ENCODE data around the gene ARHGEF40. TPM values are rescaled to one million over a fixed set of nuclear protein-coding genes. Genes with fewer than 3 reads are reported as not detected.

The ARHGEF40 gene
- polyA plus RNA-seq, 4 donors: 2.2 to 26.1 (median 7.2) TPM

- H3K4me1 ChIP-seq (ENCODE audit: control insufficient read depth in 3 of 3, insufficient read depth in 2 of 3, low read depth in 1 of 3, low read length in 2 of 3): no peaks in the 10 kb centered on the region
- H3K4me3 ChIP-seq (ENCODE audit: low read depth in 1 of 3, low read length in 3 of 3): no peak overlapping the region
- DNase-seq (no peak), FAIRE-seq (no peak)
- no peaks in the 10 kb centered on the region for H3K9me3 ChIP-seq (ENCODE audit: control insufficient read depth in 2 of 2, insufficient read depth in 1 of 2, low read depth in 1 of 2, low read length in 1 of 2)
- no peaks in the 10 kb centered on the region for H3K27me3 ChIP-seq (ENCODE audit: control insufficient read depth in 3 of 3, insufficient read depth in 3 of 3, low read length in 3 of 3)
- 67 to 95% (median 72%) methylated on average over 2 of the region's 2 CpGs for WGBS, 3 donors
- peaks cover 0 to 88% (median 9%) of the 10 kb centered on the region in 3 donors for H3K36me3 ChIP-seq (ENCODE audit: control insufficient read depth in 3 of 3, insufficient read depth in 2 of 3, low read depth in 1 of 3, low read length in 3 of 3)
- H3K27ac ChIP-seq (ENCODE audit: low read depth in 1 of 3, low read length in 2 of 3): no peak overlapping the region
Observed at GRCh38 chr14:21077672-21078071, 7.6 kb downstream of the ARHGEF40 start.

GRCh38 chr14:21078287-21078686, 8.2 kb downstream of the ARHGEF40 start:
- Histone ChIP-seq H3K9me3 (ENCODE audit: control insufficient read depth in 2 of 2, insufficient read depth in 1 of 2, low read depth in 1 of 2, low read length in 1 of 2) (no peaks in the 10 kb centered on the region), H3K36me3 (ENCODE audit: control insufficient read depth in 3 of 3, insufficient read depth in 2 of 3, low read depth in 1 of 3, low read length in 3 of 3) (peaks cover 0 to 89% (median 9%) of the 10 kb centered on the region in 3 donors), H3K4me3 (ENCODE audit: low read depth in 1 of 3, low read length in 3 of 3) (no peak overlapping the region), H3K27ac (ENCODE audit: low read depth in 1 of 3, low read length in 2 of 3) (no peak overlapping the region), H3K27me3 (ENCODE audit: control insufficient read depth in 3 of 3, insufficient read depth in 3 of 3, low read length in 3 of 3) (no peaks in the 10 kb centered on the region), H3K4me1 (ENCODE audit: control insufficient read depth in 3 of 3, insufficient read depth in 2 of 3, low read depth in 1 of 3, low read length in 2 of 3) (no peaks in the 10 kb centered on the region)
- DNase-seq (no peak), FAIRE-seq (no peak)
- 91 to 92% (median 91%) methylated on average over 5 of the region's 5 CpGs for WGBS, 3 donors

DNA sequence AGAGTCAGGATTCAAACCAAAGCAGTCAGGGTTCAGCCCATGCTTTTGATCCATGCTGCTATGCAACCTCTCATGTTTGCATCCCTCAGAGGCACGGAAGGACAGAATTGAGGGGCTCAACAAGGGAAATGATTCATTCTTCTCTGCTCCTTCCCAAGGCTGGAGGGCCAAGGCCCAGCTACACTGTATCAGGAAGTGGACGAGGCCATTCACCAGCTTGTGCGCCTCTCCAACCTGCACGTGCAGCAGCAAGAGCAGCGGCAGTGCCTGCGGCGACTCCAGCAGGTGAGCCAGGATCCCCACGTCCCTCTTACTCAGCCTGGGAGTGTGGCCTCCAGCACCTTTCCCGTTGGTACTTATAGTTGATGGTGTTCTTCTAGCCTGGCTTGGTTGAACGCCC, 8.6 kb downstream of the ARHGEF40 start:
- FAIRE-seq (no peak), DNase-seq (no peak)
- WGBS, 3 donors: 82 to 89% (median 88%) methylated on average over 10 of the region's 10 CpGs
- Histone ChIP-seq H3K36me3 (ENCODE audit: control insufficient read depth in 3 of 3, insufficient read depth in 2 of 3, low read depth in 1 of 3, low read length in 3 of 3) (peaks cover 0 to 92% (median 11%) of the 10 kb centered on the region in 3 donors), H3K27ac (ENCODE audit: low read depth in 1 of 3, low read length in 2 of 3) (no peak overlapping the region), H3K9me3 (ENCODE audit: control insufficient read depth in 2 of 2, insufficient read depth in 1 of 2, low read depth in 1 of 2, low read length in 1 of 2) (no peaks in the 10 kb centered on the region), H3K27me3 (ENCODE audit: control insufficient read depth in 3 of 3, insufficient read depth in 3 of 3, low read length in 3 of 3) (no peaks in the 10 kb centered on the region), H3K4me1 (ENCODE audit: control insufficient read depth in 3 of 3, insufficient read depth in 2 of 3, low read depth in 1 of 3, low read length in 2 of 3) (no peaks in the 10 kb centered on the region), H3K4me3 (ENCODE audit: low read depth in 1 of 3, low read length in 3 of 3) (no peak overlapping the region)

GRCh38 chr14:21081521-21082142, 11.5 kb downstream of the ARHGEF40 start:
- peaks cover 0 to 16% (median 3%) of the 10 kb centered on the region in 3 donors for H3K4me1 ChIP-seq (ENCODE audit: control insufficient read depth in 3 of 3, insufficient read depth in 2 of 3, low read depth in 1 of 3, low read length in 2 of 3)
- H3K9me3 ChIP-seq (ENCODE audit: control insufficient read depth in 2 of 2, insufficient read depth in 1 of 2, low read depth in 1 of 2, low read length in 1 of 2): no peaks in the 10 kb centered on the region
- no peak for DNase-seq
- WGBS, 3 donors: 87 to 92% (median 89%) methylated on average over 16 to 30 of the region's 30 CpGs
- no peak overlapping the region for H3K4me3 ChIP-seq (ENCODE audit: low read depth in 1 of 3, low read length in 3 of 3)
- peaks cover 0 to 82% (median 10%) of the 10 kb centered on the region in 3 donors for H3K36me3 ChIP-seq (ENCODE audit: control insufficient read depth in 3 of 3, insufficient read depth in 2 of 3, low read depth in 1 of 3, low read length in 3 of 3)
- H3K27me3 ChIP-seq (ENCODE audit: control insufficient read depth in 3 of 3, insufficient read depth in 3 of 3, low read length in 3 of 3): no peaks in the 10 kb centered on the region
- no peak overlapping the region for H3K27ac ChIP-seq (ENCODE audit: low read depth in 1 of 3, low read length in 2 of 3)
- no peak for FAIRE-seq

DNA sequence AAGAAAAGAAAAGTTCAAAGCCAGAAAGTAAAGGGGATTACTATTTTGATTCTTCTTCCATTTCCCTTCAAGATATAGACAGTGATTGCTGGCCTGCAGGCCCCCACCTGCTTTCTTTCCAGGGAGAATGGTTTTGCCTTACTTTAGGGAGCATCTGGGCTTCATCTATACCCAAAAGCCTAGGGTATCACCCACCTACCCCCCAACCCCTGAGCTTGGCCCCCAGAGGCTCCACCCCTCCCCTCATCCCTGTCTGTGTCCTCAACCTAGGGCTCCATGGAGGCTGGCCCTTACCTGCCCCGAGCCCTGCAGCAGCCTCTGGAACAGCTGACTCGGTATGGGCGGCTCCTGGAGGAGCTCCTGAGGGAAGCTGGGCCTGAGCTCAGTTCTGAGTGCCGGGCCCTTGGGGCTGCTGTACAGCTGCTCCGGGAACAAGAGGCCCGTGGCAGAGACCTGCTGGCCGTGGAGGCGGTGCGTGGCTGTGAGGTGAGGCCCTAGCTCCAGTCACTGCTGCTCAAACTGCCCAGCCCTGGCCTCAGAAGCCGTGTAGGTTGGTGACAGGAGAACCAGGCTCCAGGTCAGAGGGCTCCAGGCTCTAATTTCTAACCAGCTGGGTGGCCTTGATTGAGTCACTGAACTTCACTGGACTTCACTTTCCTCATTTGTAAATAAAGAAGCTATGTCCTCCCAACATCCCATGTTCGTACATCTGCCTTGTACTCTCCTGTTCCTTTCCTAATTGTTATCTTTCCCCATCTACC, 13.6 kb downstream of the ARHGEF40 start:
- H3K4me1 ChIP-seq (ENCODE audit: control insufficient read depth in 3 of 3, insufficient read depth in 2 of 3, low read depth in 1 of 3, low read length in 2 of 3): peaks cover 0 to 16% (median 3%) of the 10 kb centered on the region in 3 donors
- no peaks in the 10 kb centered on the region for H3K27me3 ChIP-seq (ENCODE audit: control insufficient read depth in 3 of 3, insufficient read depth in 3 of 3, low read length in 3 of 3)
- WGBS, 3 donors: 85 to 89% (median 85%) methylated on average over 11 of the region's 11 CpGs
- H3K36me3 ChIP-seq (ENCODE audit: control insufficient read depth in 3 of 3, insufficient read depth in 2 of 3, low read depth in 1 of 3, low read length in 3 of 3): peaks cover 0 to 83% (median 10%) of the 10 kb centered on the region in 3 donors
- H3K9me3 ChIP-seq (ENCODE audit: control insufficient read depth in 2 of 2, insufficient read depth in 1 of 2, low read depth in 1 of 2, low read length in 1 of 2): no peaks in the 10 kb centered on the region
- no peak overlapping the region for H3K4me3 ChIP-seq (ENCODE audit: low read depth in 1 of 3, low read length in 3 of 3)
- H3K27ac ChIP-seq (ENCODE audit: low read depth in 1 of 3, low read length in 2 of 3): no peak overlapping the region
- no peak for FAIRE-seq
- DNase-seq: no peak

GRCh38 chr14:21084396-21084795, 14.3 kb downstream of the ARHGEF40 start:
- Histone ChIP-seq H3K27me3 (ENCODE audit: control insufficient read depth in 3 of 3, insufficient read depth in 3 of 3, low read length in 3 of 3) (no peaks in the 10 kb centered on the region), H3K27ac (ENCODE audit: low read depth in 1 of 3, low read length in 2 of 3) (no peak overlapping the region), H3K36me3 (ENCODE audit: control insufficient read depth in 3 of 3, insufficient read depth in 2 of 3, low read depth in 1 of 3, low read length in 3 of 3) (peaks cover 4 to 81% (median 10%) of the 10 kb centered on the region in 3 donors), H3K4me3 (ENCODE audit: low read depth in 1 of 3, low read length in 3 of 3) (no peak overlapping the region), H3K4me1 (ENCODE audit: control insufficient read depth in 3 of 3, insufficient read depth in 2 of 3, low read depth in 1 of 3, low read length in 2 of 3) (peaks cover 0 to 16% (median 3%) of the 10 kb centered on the region in 3 donors), H3K9me3 (ENCODE audit: control insufficient read depth in 2 of 2, insufficient read depth in 1 of 2, low read depth in 1 of 2, low read length in 1 of 2) (no peaks in the 10 kb centered on the region)
- 68 to 80% (median 73%) methylated on average over 2 of the region's 2 CpGs for WGBS, 3 donors
- FAIRE-seq (no peak), DNase-seq (no peak)

GRCh38 chr14:21084998-21085853, 15.1 kb downstream of the ARHGEF40 start:
- H3K27ac ChIP-seq (ENCODE audit: low read depth in 1 of 3, low read length in 2 of 3): peak overlapping the region in 1 of 3 donors; percentile 10
- no peaks in the 10 kb centered on the region for H3K9me3 ChIP-seq (ENCODE audit: control insufficient read depth in 2 of 2, insufficient read depth in 1 of 2, low read depth in 1 of 2, low read length in 1 of 2)
- WGBS, 3 donors: 61 to 72% (median 62%) methylated on average over 17 of the region's 17 CpGs
- no peak for FAIRE-seq
- peak; percentile 67 to 69 for DNase-seq
- no peaks in the 10 kb centered on the region for H3K27me3 ChIP-seq (ENCODE audit: control insufficient read depth in 3 of 3, insufficient read depth in 3 of 3, low read length in 3 of 3)
- peaks cover 4 to 84% (median 10%) of the 10 kb centered on the region in 3 donors for H3K36me3 ChIP-seq (ENCODE audit: control insufficient read depth in 3 of 3, insufficient read depth in 2 of 3, low read depth in 1 of 3, low read length in 3 of 3)
- peaks cover 0 to 16% (median 3%) of the 10 kb centered on the region in 3 donors for H3K4me1 ChIP-seq (ENCODE audit: control insufficient read depth in 3 of 3, insufficient read depth in 2 of 3, low read depth in 1 of 3, low read length in 2 of 3)
- no peak overlapping the region for H3K4me3 ChIP-seq (ENCODE audit: low read depth in 1 of 3, low read length in 3 of 3)

GRCh38 chr14:21086908-21087293, 16.8 kb downstream of the ARHGEF40 start:
- Histone ChIP-seq H3K4me3 (ENCODE audit: low read depth in 1 of 3, low read length in 3 of 3) (no peak overlapping the region), H3K36me3 (ENCODE audit: control insufficient read depth in 3 of 3, insufficient read depth in 2 of 3, low read depth in 1 of 3, low read length in 3 of 3) (peaks cover 4 to 84% (median 7%) of the 10 kb centered on the region in 3 donors), H3K4me1 (ENCODE audit: control insufficient read depth in 3 of 3, insufficient read depth in 2 of 3, low read depth in 1 of 3, low read length in 2 of 3) (peaks cover 0 to 16% (median 3%) of the 10 kb centered on the region in 3 donors), H3K27ac (ENCODE audit: low read depth in 1 of 3, low read length in 2 of 3) (peak overlapping the region in 1 of 3 donors; percentile 26), H3K9me3 (ENCODE audit: control insufficient read depth in 2 of 2, insufficient read depth in 1 of 2, low read depth in 1 of 2, low read length in 1 of 2) (no peaks in the 10 kb centered on the region), H3K27me3 (ENCODE audit: control insufficient read depth in 3 of 3, insufficient read depth in 3 of 3, low read length in 3 of 3) (no peaks in the 10 kb centered on the region)
- FAIRE-seq: no peak
- WGBS, 3 donors: 88 to 97% (median 89%) methylated on average over 4 of the region's 4 CpGs
- DNase-seq: no peak
